Measurements from ENCODE around the gene MED9. TPM values are rescaled to one million over a fixed set of nuclear protein-coding genes. Genes with fewer than 3 reads are reported as not detected.

The MED9 gene
- total and polyA plus RNA-seq, 2 donors (not counting 3 experiments of a cell fraction or from before 2014, with no cell fraction given): 15.1 to 18.2 TPM

DNA sequence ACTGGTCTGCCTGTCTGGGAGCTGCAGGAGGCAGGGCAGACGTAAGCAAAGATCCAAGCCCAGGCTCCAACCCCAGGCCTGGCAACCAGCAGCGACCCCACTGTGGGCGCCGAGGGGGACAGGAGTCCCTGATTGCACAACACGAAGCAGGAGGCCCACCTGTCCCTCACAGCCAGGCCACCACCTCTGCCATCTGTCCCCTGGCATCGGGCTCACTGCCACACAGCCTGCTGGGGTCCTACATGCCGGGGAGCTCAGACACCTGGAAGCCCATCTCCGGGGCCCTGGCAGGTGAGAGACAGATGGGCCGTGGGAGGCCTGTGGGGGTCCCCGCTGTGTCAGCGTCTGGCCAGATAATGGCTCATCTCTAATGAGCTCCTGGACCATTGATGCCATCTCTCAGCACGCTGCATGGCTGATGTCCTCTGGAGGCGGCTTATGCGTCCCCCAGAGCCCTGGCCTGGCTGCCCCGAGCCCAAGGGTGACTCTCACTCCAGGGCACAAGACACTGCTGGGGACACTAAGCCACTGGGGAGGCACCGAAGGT is 30.7 kb downstream of the MED9 start:
- intact Hi-C loops (cut with micrococcal nuclease): no loop called here
- ChIA-PET POLR2A (no interaction called here), CTCF (interaction anchor here (0.8 to 4.0 kb wide), 3 partner anchors 9 to 106 kb away, joined by 4 to 33 read pairs (median 4); partner anchors contain the start of gene RASD1)

More for the DNA sequence above, 30.7 kb downstream of the MED9 start:
- H3K4me2 ChIP-seq (ENCODE audit: insufficient read depth, low read length): no peak overlapping the region
- no peak overlapping the region for H3K4me3 ChIP-seq (replicated peaks in 1 of 3; ENCODE audit: insufficient read depth in 1 of 3, low read depth in 1 of 3, low read length in 3 of 3)
- no peak overlapping the region for H3K9ac ChIP-seq (replicated peaks; ENCODE audit: extremely low read depth, insufficient read depth, low read length)
- no peak for FAIRE-seq
- dilution Hi-C loops (cut with MboI; ENCODE audit: extremely low pct_ligation_motif_present, low sequenced_read_pairs): no loop called here
- TF ChIP-seq MYC (IDR thresholded peaks at IDR 0.05; ENCODE audit: low read depth, low read length): no peak
- TF ChIP-seq, protein P1, sequence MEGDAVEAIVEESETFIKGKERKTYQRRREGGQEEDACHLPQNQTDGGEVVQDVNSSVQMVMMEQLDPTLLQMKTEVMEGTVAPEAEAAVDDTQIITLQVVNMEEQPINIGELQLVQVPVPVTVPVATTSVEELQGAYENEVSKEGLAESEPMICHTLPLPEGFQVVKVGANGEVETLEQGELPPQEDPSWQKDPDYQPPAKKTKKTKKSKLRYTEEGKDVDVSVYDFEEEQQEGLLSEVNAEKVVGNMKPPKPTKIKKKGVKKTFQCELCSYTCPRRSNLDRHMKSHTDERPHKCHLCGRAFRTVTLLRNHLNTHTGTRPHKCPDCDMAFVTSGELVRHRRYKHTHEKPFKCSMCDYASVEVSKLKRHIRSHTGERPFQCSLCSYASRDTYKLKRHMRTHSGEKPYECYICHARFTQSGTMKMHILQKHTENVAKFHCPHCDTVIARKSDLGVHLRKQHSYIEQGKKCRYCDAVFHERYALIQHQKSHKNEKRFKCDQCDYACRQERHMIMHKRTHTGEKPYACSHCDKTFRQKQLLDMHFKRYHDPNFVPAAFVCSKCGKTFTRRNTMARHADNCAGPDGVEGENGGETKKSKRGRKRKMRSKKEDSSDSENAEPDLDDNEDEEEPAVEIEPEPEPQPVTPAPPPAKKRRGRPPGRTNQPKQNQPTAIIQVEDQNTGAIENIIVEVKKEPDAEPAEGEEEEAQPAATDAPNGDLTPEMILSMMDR (IDR thresholded peaks at IDR 0.05; ENCODE audit: extremely low read depth in 1 of 2, insufficient read depth in 1 of 2, low read depth in 1 of 2, low read length in 2 of 2): no peak
- no peak for TF ChIP-seq FOS (IDR thresholded peaks at IDR 0.05; ENCODE audit: borderline replicate concordance, insufficient read depth, low read length)
- no peak for TF ChIP-seq JUN (IDR thresholded peaks at IDR 0.05; ENCODE audit: borderline replicate concordance, insufficient read depth, insufficient read length, low read depth)
- no peak for TF ChIP-seq GATA2 (IDR thresholded peaks at IDR 0.05; ENCODE audit: insufficient read depth, insufficient read length, low read depth, low read length)
- no peak for TF ChIP-seq POLR2AphosphoS5 (IDR thresholded peaks at IDR 0.05; ENCODE audit: insufficient read depth, low read depth, low read length)
- no peak for TF ChIP-seq EZH2 (IDR thresholded peaks at IDR 0.05; ENCODE audit: borderline replicate concordance, low read depth, low read length, severe bottlenecking)
- no peak for TF ChIP-seq POLR2A (IDR thresholded peaks at IDR 0.05; ENCODE audit: low read depth, low read length)
- TF ChIP-seq, protein P2, sequence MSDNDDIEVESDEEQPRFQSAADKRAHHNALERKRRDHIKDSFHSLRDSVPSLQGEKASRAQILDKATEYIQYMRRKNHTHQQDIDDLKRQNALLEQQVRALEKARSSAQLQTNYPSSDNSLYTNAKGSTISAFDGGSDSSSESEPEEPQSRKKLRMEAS (IDR thresholded peaks at IDR 0.05; ENCODE audit: insufficient read depth, insufficient read length): no peak
- H3K4me1 ChIP-seq (ENCODE audit: control insufficient read depth, extremely low read depth, insufficient read depth, low read length): no peaks in the 10 kb centered on the region
- no peaks in the 10 kb centered on the region for H4K20me1 ChIP-seq (replicated peaks; ENCODE audit: control insufficient read depth, extremely low read depth, insufficient read depth, low read length)
- H3K36me3 ChIP-seq (ENCODE audit: control insufficient read depth in 2 of 2, extremely low read depth in 1 of 2, insufficient read depth in 2 of 2, low read length in 2 of 2): no peaks in the 10 kb centered on the region
- no peaks in the 10 kb centered on the region for H3K27me3 ChIP-seq (ENCODE audit: control insufficient read depth in 2 of 2, insufficient read depth in 2 of 2, low read length in 2 of 2)
- no peak overlapping the region for H2AFZ ChIP-seq (ENCODE audit: low read depth, low read length)
- no peak for DNase-seq (ENCODE audit: low read depth, low spot score)
- BruUV-seq (replicated peaks): no TSS peak
- no peaks in the 10 kb centered on the region for H3K9me1 ChIP-seq (replicated peaks; ENCODE audit: control insufficient read depth, extremely low read depth, insufficient read depth, low read length)
- H3K79me2 ChIP-seq (ENCODE audit: control insufficient read depth, insufficient read depth, low read length): no peaks in the 10 kb centered on the region
- H3K9me3 ChIP-seq (replicated peaks; ENCODE audit: control insufficient read depth, insufficient read depth, low read length): no peaks in the 10 kb centered on the region
- no peak overlapping the region for H3K27ac ChIP-seq (ENCODE audit: insufficient read depth, low read depth, low read length)

All from endothelial cell of umbilical vein (primary cell).